DND-41 (cell line): ENCODE results near the gene CKAP5.

Source experiments
- ATAC-seq: fragments of 200-7000 bp; cut with Tn5 transposase; 3 replicates; pipeline ENCODE4 v1.9.1; 2021; ENCODE audit warnings: low read depth; ENCODE audit not compliant: insufficient read depth
- DNase-seq: peaks from one replicate; pipeline ENCODE4 v3.0.0-alpha.2; 2020
- H2AFZ ChIP-seq: 2 replicates; pipeline ENCODE4 v1.6.0; 2012; ENCODE audit warnings: low read depth, low read length
- H3K27ac ChIP-seq: 2 replicates; pipeline ENCODE4 v1.5.1; 2012; ENCODE audit warnings: low read length, inconsistent platforms
- H3K27me3 ChIP-seq: fragments of 200-600 bp; sonication (generic); 2 replicates; pipeline ENCODE4 v1.6.0; 2012; ENCODE audit warnings: low read length, mild to moderate bottlenecking, inconsistent platforms; ENCODE audit not compliant: insufficient read depth, poor library complexity
- H3K36me3 ChIP-seq: 2 replicates; pipeline ENCODE4 v1.5.1; 2012; ENCODE audit warnings: low read length, inconsistent platforms; ENCODE audit not compliant: insufficient read depth
- H3K4me1 ChIP-seq: 2 replicates; pipeline ENCODE4 v1.5.1; 2012; ENCODE audit warnings: mild to moderate bottlenecking, low read length; ENCODE audit not compliant: insufficient read depth
- H3K4me2 ChIP-seq: 2 replicates; pipeline ENCODE4 v1.6.0; 2012; ENCODE audit warnings: mild to moderate bottlenecking, moderate library complexity, low read length, inconsistent platforms; ENCODE audit not compliant: insufficient read depth
- H3K4me3 ChIP-seq, 2 experiments: fragments of 200-600 bp in 1 of 2; shearing (Covaris generic) in 1 of 2; 2 replicates each; pipeline ENCODE4 v1.5.1; 2012 to 2016; ENCODE audit warnings: inconsistent platforms in 2 of 2, low read length in 2 of 2, mild to moderate bottlenecking in 2 of 2, low read depth in 1 of 2, moderate library complexity in 1 of 2
- H3K79me2 ChIP-seq: 2 replicates; pipeline ENCODE4 v1.6.0; 2012; ENCODE audit warnings: low read length, inconsistent platforms; ENCODE audit not compliant: insufficient read depth
- H3K9ac ChIP-seq: 2 replicates; pipeline ENCODE4 v1.6.0; 2012; ENCODE audit warnings: low read depth, mild to moderate bottlenecking, inconsistent platforms, low read length, moderate library complexity
- H3K9me3 ChIP-seq: 2 replicates; pipeline ENCODE4 v1.5.1; 2012; ENCODE audit warnings: low read length, moderate library complexity, mild to moderate bottlenecking, inconsistent platforms; ENCODE audit not compliant: insufficient read depth, severe bottlenecking
- H4K20me1 ChIP-seq: 2 replicates; pipeline ENCODE4 v1.6.0; 2012; ENCODE audit warnings: low read length; ENCODE audit not compliant: insufficient read depth
- CTCF ChIP-seq: IDR thresholded peaks from 2 replicates; pipeline ENCODE4 v1.5.1; 2012; ENCODE audit warnings: borderline replicate concordance, low read length, moderate library complexity, mild to moderate bottlenecking; ENCODE audit not compliant: poor library complexity, severe bottlenecking; ENCODE audit errors: extremely low read depth
- EZH2 ChIP-seq: IDR thresholded peaks from 3 replicates; pipeline ENCODE4 v1.6.1; 2012; ENCODE audit warnings: borderline replicate concordance, low read depth, mild to moderate bottlenecking, moderate library complexity, low read length, inconsistent platforms; ENCODE audit not compliant: severe bottlenecking

CKAP5 gene

GRCh38 chr11:46700241-46701077 lies 145.6 kb downstream of the CKAP5 start, which contains the start of the genes ARHGAP1 and ZNF408:
Gene ARHGAP1 (minus strand): TSS chr11:46700619. CDS start chr11:46696107, 4,512 bp downstream.
Gene ZNF408 (plus strand): TSS chr11:46701031. CDS start chr11:46701048, 17 bp downstream.
- peaks cover 64% of the 10 kb centered on the region for H3K79me2 ChIP-seq
- DNase-seq, result peak; percentile 100

GRCh38 chr11:46698597-46698996 lies 147.5 kb downstream of the CKAP5 start:
- DNase-seq (no peak), ATAC-seq (no peak)
- TF ChIP-seq EZH2 (no peak), CTCF (no peak)
- Histone ChIP-seq H3K27ac (no peak overlapping the region; the same call in 1 of the 2 replicates), H3K27me3 (no peaks in the 10 kb centered on the region), H2AFZ (no peak overlapping the region), H3K4me1 (peaks cover 44% of the 10 kb centered on the region), H3K9ac (peak overlapping the region; percentile 83; the same call in 1 of the 2 replicates), H3K9me3 (no peaks in the 10 kb centered on the region), H4K20me1 (peaks cover 10% of the 10 kb centered on the region; the same call in 1 of the 2 replicates), H3K4me2 (peak overlapping the region; percentile 92), H3K36me3 (peaks cover 46% of the 10 kb centered on the region), H3K79me2 (peaks cover 64% of the 10 kb centered on the region), H3K4me3 (no peak overlapping the region)

More at GRCh38 chr11:46700241-46701077, 145.6 kb downstream of the CKAP5 start, which contains the start of the genes ARHGAP1 and ZNF408:
- Histone ChIP-seq H3K4me2 (peak within 1 kb of the TSS; percentile 92), H3K36me3 (peaks cover 46% of the 10 kb centered on the region), H3K9ac (peak within 1 kb of the TSS; percentile 83), H3K27me3 (no peaks in the 10 kb centered on the region), H3K9me3 (no peaks in the 10 kb centered on the region), H2AFZ (peak within 1 kb of the TSS; percentile 99), H3K4me3 (peak within 1 kb of the TSS; percentile 74 to 91), H3K27ac (peak within 1 kb of the TSS; percentile 100), H4K20me1 (peaks cover 13% of the 10 kb centered on the region; the same call in 1 of the 2 replicates), H3K4me1 (peaks cover 44% of the 10 kb centered on the region)
- TF ChIP-seq CTCF, result no peak
- peak; percentile 95 for ATAC-seq

- Histone ChIP-seq H3K9me3 (no peaks in the 10 kb centered on the region), H3K79me2 (peaks cover 56% of the 10 kb centered on the region), H3K4me1 (peaks cover 37% of the 10 kb centered on the region), H2AFZ (no peak overlapping the region), H3K4me3 (no peak overlapping the region), H3K27ac (peak overlapping the region; percentile 39; the same call in 1 of the 2 replicates), H4K20me1 (peaks cover 10% of the 10 kb centered on the region; the same call in 1 of the 2 replicates), H3K27me3 (no peaks in the 10 kb centered on the region), H3K4me2 (peak overlapping the region; percentile 9; the same call in 1 of the 2 replicates), H3K36me3 (peaks cover 39% of the 10 kb centered on the region), H3K9ac (no peak overlapping the region)
- ATAC-seq, result no peak
- TF ChIP-seq EZH2, result no peak
- DNase-seq, result no peak
Measured at GRCh38 chr11:46697723-46698122, 148.4 kb downstream of the CKAP5 start.

- Histone ChIP-seq H3K27ac (0 out of 2 replicates have a peak overlapping the region, but pooled peaks have one; percentile 39), H4K20me1 (peaks cover 10% of the 10 kb centered on the region; the same call in 1 of the 2 replicates), H3K9ac (no peak overlapping the region), H2AFZ (no peak overlapping the region), H3K4me2 (peak overlapping the region; percentile 9; the same call in 1 of the 2 replicates), H3K4me1 (peaks cover 33% of the 10 kb centered on the region), H3K36me3 (peaks cover 35% of the 10 kb centered on the region), H3K27me3 (no peaks in the 10 kb centered on the region), H3K4me3 (no peak overlapping the region), H3K79me2 (peaks cover 52% of the 10 kb centered on the region), H3K9me3 (no peaks in the 10 kb centered on the region)
- ATAC-seq (no peak), DNase-seq (no peak)
- TF ChIP-seq CTCF (no peak), EZH2 (no peak)
Measured at GRCh38 chr11:46697303-46697702, 148.8 kb downstream of the CKAP5 start.
